Activated T-cell treated with anti-CD3 and anti-CD28 coated beads, Interleukin-2, amount 50 U/mL, for 24 hours (primary cell): ENCODE measurements around the gene PRG2.

Experiments
- DNase-seq: peaks from one replicate; pipeline ENCODE4 v3.0.0-alpha.2; 2020
- H3K27ac Mint-ChIP-seq: 2 replicates; pipeline ENCODE4 v1.8.0; 2020; ENCODE audit warnings: mild to moderate bottlenecking, mixed read lengths
- H3K27me3 Mint-ChIP-seq: 2 replicates; pipeline ENCODE4 v1.8.0; 2020; ENCODE audit warnings: mixed read lengths
- H3K36me3 Mint-ChIP-seq: 2 replicates; pipeline ENCODE4 v1.8.0; 2020; ENCODE audit warnings: low read depth, mixed read lengths
- H3K4me1 Mint-ChIP-seq: 2 replicates; pipeline ENCODE4 v1.8.0; 2020; ENCODE audit warnings: low read depth, mixed read lengths
- H3K4me3 Mint-ChIP-seq: 2 replicates; pipeline ENCODE4 v1.8.0; 2020; ENCODE audit warnings: mild to moderate bottlenecking, moderate library complexity, mixed read lengths
- H3K9me3 Mint-ChIP-seq: 2 replicates; pipeline ENCODE4 v1.8.0; 2020; ENCODE audit warnings: mixed read lengths

The PRG2 gene

GRCh38 chr11:57425565-57426438 lies 35.4 kb upstream of the PRG2 start:
- DNase-seq = peak; percentile 65
- Mint-ChIP-seq H3K27me3 (no peaks in the 10 kb centered on the region), H3K27ac (peak overlapping the region; percentile 98), H3K4me3 (peak overlapping the region; percentile 98), H3K4me1 (peaks cover 50% of the 10 kb centered on the region), H3K36me3 (peaks cover 65% of the 10 kb centered on the region), H3K9me3 (no peaks in the 10 kb centered on the region)

DNA sequence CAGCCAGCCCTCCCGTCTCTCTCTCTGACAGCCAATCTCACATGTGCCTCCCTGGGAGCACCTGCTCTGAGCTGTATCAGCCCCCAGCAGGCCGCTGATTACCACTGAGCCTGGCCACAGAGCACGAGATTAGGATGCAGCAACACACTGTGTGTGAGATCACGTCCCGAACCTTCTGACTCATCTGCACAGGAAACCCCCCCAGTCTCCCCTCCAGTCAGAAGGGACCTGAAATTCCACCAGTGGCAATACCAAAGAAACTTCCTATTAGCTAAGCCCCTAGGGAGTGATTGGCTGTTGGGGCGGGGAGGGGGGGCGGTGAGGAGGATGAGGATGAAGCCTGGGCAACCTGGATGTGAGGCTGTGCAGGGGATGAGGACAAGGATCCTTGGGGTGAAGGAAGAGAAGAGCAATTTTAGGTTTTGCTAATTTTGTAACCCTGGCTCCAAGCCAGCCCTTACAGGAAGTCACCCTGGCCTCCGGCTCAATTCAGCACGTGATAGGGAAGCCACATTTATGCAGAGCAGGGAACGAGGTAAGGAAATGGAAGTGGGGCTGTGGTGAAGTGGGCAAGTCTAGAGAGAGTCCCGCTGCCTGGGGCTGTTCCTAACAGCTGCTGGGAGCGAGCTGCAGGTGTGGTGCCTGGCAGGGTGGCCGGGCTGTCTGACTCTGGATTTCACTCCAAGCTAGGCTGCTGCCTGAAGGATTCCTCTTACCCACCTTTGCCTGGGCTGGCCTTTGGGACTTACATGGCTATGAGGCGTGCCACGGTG lies 34.5 kb upstream of the PRG2 start:
- Mint-ChIP-seq H3K27me3 (no peaks in the 10 kb centered on the region), H3K4me1 (peaks cover 59% of the 10 kb centered on the region), H3K4me3 (peak overlapping the region; percentile 98), H3K36me3 (peaks cover 73% of the 10 kb centered on the region), H3K9me3 (no peaks in the 10 kb centered on the region), H3K27ac (peak overlapping the region; percentile 98)
- DNase-seq = peak; percentile 87

- DNase-seq = no peak
- no peaks in the 10 kb centered on the region for H3K27me3 Mint-ChIP-seq
- peaks cover 63% of the 10 kb centered on the region for H3K4me1 Mint-ChIP-seq
- H3K9me3 Mint-ChIP-seq = no peaks in the 10 kb centered on the region
- peaks cover 80% of the 10 kb centered on the region for H3K36me3 Mint-ChIP-seq
- H3K27ac Mint-ChIP-seq = peak overlapping the region; percentile 98
- peak overlapping the region; percentile 98 for H3K4me3 Mint-ChIP-seq
Measured at GRCh38 chr11:57424137-57424791, 33.8 kb upstream of the PRG2 start.

- peak overlapping the region; percentile 98 for H3K4me3 Mint-ChIP-seq
- DNase-seq = no peak
- peaks cover 96% of the 10 kb centered on the region for H3K36me3 Mint-ChIP-seq
Measured at GRCh38 chr11:57422669-57423068, 32.2 kb upstream of the PRG2 start.

DNA sequence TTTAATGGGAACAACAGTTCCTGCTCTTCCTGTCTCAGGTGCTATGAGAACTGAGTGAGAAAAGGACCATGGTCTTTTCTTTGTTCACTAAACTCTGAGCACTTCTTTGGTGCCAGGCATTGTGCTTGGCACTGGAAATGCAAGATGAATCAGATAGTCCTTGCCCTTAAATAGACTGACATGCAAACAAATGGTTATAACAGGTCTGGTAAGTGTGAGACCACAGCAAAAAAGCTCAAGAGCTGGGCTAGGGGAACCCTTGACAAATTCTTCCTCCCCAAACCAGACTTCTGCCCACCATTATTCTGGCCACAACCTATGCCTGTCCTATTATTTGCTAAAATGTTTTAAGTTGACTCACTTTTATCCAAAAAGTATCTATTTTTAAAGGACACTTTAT lies 31.4 kb upstream of the PRG2 start:
- DNase-seq = no peak
- H3K27me3 Mint-ChIP-seq = no peaks in the 10 kb centered on the region
- peak overlapping the region; percentile 98 for H3K4me3 Mint-ChIP-seq
- H3K27ac Mint-ChIP-seq = peak overlapping the region; percentile 80
- peaks cover 72% of the 10 kb centered on the region for H3K4me1 Mint-ChIP-seq
- H3K9me3 Mint-ChIP-seq = no peaks in the 10 kb centered on the region
- H3K36me3 Mint-ChIP-seq = peaks cover 100% of the 10 kb centered on the region

More at GRCh38 chr11:57422669-57423068, 32.2 kb upstream of the PRG2 start:
- peaks cover 70% of the 10 kb centered on the region for H3K4me1 Mint-ChIP-seq
- no peaks in the 10 kb centered on the region for H3K9me3 Mint-ChIP-seq
- peak overlapping the region; percentile 80 for H3K27ac Mint-ChIP-seq
- no peaks in the 10 kb centered on the region for H3K27me3 Mint-ChIP-seq

DNA sequence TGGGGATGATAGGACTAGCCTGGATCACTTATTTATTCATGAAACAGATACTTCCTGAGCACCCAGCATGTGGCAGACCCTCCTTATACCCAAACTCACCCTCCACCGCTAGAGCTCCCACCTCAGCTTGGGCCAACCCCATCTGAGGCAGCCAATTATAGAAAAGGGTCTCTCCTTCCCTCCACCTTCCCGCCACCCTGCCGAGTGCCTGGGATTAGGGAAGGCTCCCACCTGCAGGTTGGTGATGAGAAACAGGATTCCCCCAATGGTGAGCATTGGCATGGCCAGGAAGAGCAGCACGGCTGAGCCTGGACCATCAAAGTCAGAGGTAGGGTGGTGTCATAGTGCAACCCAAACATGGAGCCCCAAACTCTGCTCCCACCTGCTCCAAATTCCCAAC lies 30.6 kb upstream of the PRG2 start:
- H3K4me3 Mint-ChIP-seq = peak overlapping the region; percentile 98
- peaks cover 100% of the 10 kb centered on the region for H3K36me3 Mint-ChIP-seq
- peaks cover 78% of the 10 kb centered on the region for H3K4me1 Mint-ChIP-seq

DNA sequence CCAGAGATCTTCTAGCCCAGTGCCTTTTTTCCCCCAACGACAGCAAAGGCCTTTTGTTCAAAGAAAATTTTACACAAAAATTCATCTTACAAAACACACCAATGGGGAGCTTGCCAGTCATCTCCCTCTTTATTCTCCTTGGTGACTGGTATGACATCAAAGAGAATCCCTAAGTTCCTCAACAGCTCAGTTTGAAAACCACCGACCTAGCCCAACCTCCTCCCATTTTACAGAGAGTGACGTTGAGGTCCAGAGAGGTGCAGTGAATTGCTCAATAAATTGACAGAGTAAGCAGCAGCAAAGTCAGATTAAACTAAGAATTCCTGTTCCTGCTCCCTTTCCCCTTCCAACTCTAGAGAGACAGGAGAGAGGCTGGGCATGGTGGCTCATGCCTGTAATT lies 28.7 kb upstream of the PRG2 start:
- Mint-ChIP-seq H3K9me3 (no peaks in the 10 kb centered on the region), H3K4me3 (no peak overlapping the region), H3K27me3 (no peaks in the 10 kb centered on the region), H3K27ac (peak overlapping the region; percentile 14), H3K4me1 (peaks cover 84% of the 10 kb centered on the region), H3K36me3 (peaks cover 99% of the 10 kb centered on the region)
- no peak for DNase-seq

More for the DNA sequence above, 30.6 kb upstream of the PRG2 start:
- DNase-seq = no peak
- Mint-ChIP-seq H3K9me3 (no peaks in the 10 kb centered on the region), H3K27me3 (no peaks in the 10 kb centered on the region), H3K27ac (no peak overlapping the region)

- DNase-seq = peak; percentile 6
- no peak overlapping the region for H3K27ac Mint-ChIP-seq
- no peak overlapping the region for H3K4me3 Mint-ChIP-seq
- H3K36me3 Mint-ChIP-seq = peaks cover 99% of the 10 kb centered on the region
- no peaks in the 10 kb centered on the region for H3K9me3 Mint-ChIP-seq
- no peaks in the 10 kb centered on the region for H3K27me3 Mint-ChIP-seq
- peaks cover 84% of the 10 kb centered on the region for H3K4me1 Mint-ChIP-seq
Measured at GRCh38 chr11:57418131-57418530, 27.7 kb upstream of the PRG2 start.

GRCh38 chr11:57417056-57417455 lies 26.6 kb upstream of the PRG2 start:
- H3K9me3 Mint-ChIP-seq = no peaks in the 10 kb centered on the region
- no peak for DNase-seq
- peaks cover 99% of the 10 kb centered on the region for H3K36me3 Mint-ChIP-seq
- H3K4me3 Mint-ChIP-seq = no peak overlapping the region
- no peaks in the 10 kb centered on the region for H3K27me3 Mint-ChIP-seq
- H3K4me1 Mint-ChIP-seq = peaks cover 80% of the 10 kb centered on the region
- peak overlapping the region; percentile 71 for H3K27ac Mint-ChIP-seq

GRCh38 chr11:57416436-57416835 lies 26.0 kb upstream of the PRG2 start:
- no peak overlapping the region for H3K4me3 Mint-ChIP-seq
- H3K36me3 Mint-ChIP-seq = peaks cover 98% of the 10 kb centered on the region
- peak overlapping the region; percentile 71 for H3K27ac Mint-ChIP-seq
- no peaks in the 10 kb centered on the region for H3K27me3 Mint-ChIP-seq
- peaks cover 77% of the 10 kb centered on the region for H3K4me1 Mint-ChIP-seq
- peak; percentile 12 for DNase-seq
- H3K9me3 Mint-ChIP-seq = no peaks in the 10 kb centered on the region

DNA sequence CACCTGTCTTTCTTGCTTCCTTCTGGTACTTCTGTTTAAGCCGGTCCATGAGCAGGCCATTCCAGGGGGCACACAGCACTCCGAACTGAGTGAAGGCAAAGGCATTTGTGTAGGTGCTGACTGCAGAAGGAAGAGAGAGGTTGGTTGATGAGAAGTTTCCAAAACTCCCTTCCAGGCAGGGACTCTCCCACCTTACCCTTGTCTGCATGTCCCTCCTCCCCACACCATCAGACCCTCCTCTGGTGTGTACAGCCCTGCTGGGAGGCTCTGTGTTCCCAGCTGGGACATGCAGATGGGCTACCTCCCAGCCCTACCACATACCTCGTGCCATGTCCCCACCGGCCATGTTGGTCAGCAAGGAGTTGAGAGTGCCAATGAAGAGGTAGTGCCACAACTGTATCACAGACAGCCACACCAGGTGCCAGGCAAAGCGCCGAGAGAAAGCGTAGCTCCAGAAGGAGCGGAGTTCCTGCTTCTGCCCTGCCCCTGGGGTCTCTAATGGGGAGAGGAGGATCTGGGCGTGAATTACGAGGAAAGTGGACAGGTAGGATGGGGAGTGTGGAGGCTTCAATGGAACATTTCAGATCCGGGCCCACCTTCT lies 24.3 kb upstream of the PRG2 start:
- H3K36me3 Mint-ChIP-seq = peaks cover 94% of the 10 kb centered on the region
- H3K4me1 Mint-ChIP-seq = peaks cover 72% of the 10 kb centered on the region
- peak overlapping the region; percentile 71 for H3K27ac Mint-ChIP-seq
- no peaks in the 10 kb centered on the region for H3K9me3 Mint-ChIP-seq
- H3K4me3 Mint-ChIP-seq = no peak overlapping the region
- DNase-seq = peak; percentile 29
- H3K27me3 Mint-ChIP-seq = no peaks in the 10 kb centered on the region

DNA sequence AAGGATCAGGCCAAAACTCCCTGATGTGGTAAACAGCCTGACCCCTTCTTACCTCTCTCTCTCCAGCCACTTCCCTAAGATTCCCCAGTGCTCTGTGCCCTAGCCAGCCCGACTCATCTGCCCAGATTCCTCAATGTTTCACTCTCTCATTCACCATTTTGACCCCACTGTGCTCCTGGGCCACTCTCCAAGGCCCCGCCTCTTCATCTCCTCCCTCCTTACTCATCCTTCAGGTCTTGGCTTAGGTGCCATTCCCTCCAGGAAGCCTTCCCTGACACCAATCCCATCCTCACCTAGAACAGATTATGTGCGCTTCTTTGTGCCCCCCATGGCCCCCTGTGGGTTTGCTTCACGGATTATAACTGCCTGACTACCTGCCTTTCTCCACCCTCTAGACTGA lies 23.2 kb upstream of the PRG2 start:
- DNase-seq = no peak
- Mint-ChIP-seq H3K9me3 (no peaks in the 10 kb centered on the region), H3K36me3 (peaks cover 94% of the 10 kb centered on the region), H3K4me3 (no peak overlapping the region), H3K27me3 (no peaks in the 10 kb centered on the region), H3K4me1 (peaks cover 76% of the 10 kb centered on the region), H3K27ac (peak overlapping the region; percentile 71)

GRCh38 chr11:57410287-57410686 lies 19.8 kb upstream of the PRG2 start:
- peaks cover 86% of the 10 kb centered on the region for H3K4me1 Mint-ChIP-seq
- peak; percentile 12 for DNase-seq
- H3K4me3 Mint-ChIP-seq = no peak overlapping the region
- H3K9me3 Mint-ChIP-seq = no peaks in the 10 kb centered on the region
- peaks cover 95% of the 10 kb centered on the region for H3K36me3 Mint-ChIP-seq
- peak overlapping the region; percentile 96 for H3K27ac Mint-ChIP-seq
- H3K27me3 Mint-ChIP-seq = no peaks in the 10 kb centered on the region
